Measurements from ENCODE around the gene TXNRD1.

The TXNRD1 gene

GRCh38 chr12:104279164-104279563 is 63.6 kb downstream of the TXNRD1 start:
- Histone ChIP-seq H3K36me3 (ENCODE audit: control insufficient read depth, insufficient read depth, low read length) (no peaks in the 10 kb centered on the region), H3K27ac (ENCODE audit: insufficient read depth, low read depth, low read length, poor library complexity, severe bottlenecking) (no peak overlapping the region), H3K4me1 (ENCODE audit: control insufficient read depth, insufficient read depth, low read length) (no peaks in the 10 kb centered on the region), H3K4me3 (ENCODE audit: insufficient read depth, low read depth, low read length) (no peak overlapping the region), H3K27me3 (ENCODE audit: control insufficient read depth, insufficient read depth, low read length, poor library complexity, severe bottlenecking) (no peaks in the 10 kb centered on the region), H3K9me3 (ENCODE audit: control insufficient read depth, low read length) (no peaks in the 10 kb centered on the region)

GRCh38 chr12:104280111-104280510 is 64.5 kb downstream of the TXNRD1 start:
- Histone ChIP-seq H3K27ac (ENCODE audit: insufficient read depth, low read depth, low read length, poor library complexity, severe bottlenecking) (no peak overlapping the region), H3K4me3 (ENCODE audit: insufficient read depth, low read depth, low read length) (no peak overlapping the region), H3K9me3 (ENCODE audit: control insufficient read depth, low read length) (no peaks in the 10 kb centered on the region), H3K36me3 (ENCODE audit: control insufficient read depth, insufficient read depth, low read length) (no peaks in the 10 kb centered on the region), H3K27me3 (ENCODE audit: control insufficient read depth, insufficient read depth, low read length, poor library complexity, severe bottlenecking) (no peaks in the 10 kb centered on the region), H3K4me1 (ENCODE audit: control insufficient read depth, insufficient read depth, low read length) (no peaks in the 10 kb centered on the region)
- WGBS, 2 experiments, result 91 to 92% methylated on average over 1 of the region's 1 CpG

GRCh38 chr12:104280717-104281458 is 65.3 kb downstream of the TXNRD1 start:
- Histone ChIP-seq H3K9me3 (ENCODE audit: control insufficient read depth, low read length) (no peaks in the 10 kb centered on the region), H3K36me3 (ENCODE audit: control insufficient read depth, insufficient read depth, low read length) (no peaks in the 10 kb centered on the region), H3K27me3 (ENCODE audit: control insufficient read depth, insufficient read depth, low read length, poor library complexity, severe bottlenecking) (no peaks in the 10 kb centered on the region), H3K4me1 (ENCODE audit: control insufficient read depth, insufficient read depth, low read length) (peaks cover under 1% of the 10 kb centered on the region), H3K27ac (ENCODE audit: insufficient read depth, low read depth, low read length, poor library complexity, severe bottlenecking) (no peak overlapping the region), H3K4me3 (ENCODE audit: insufficient read depth, low read depth, low read length) (no peak overlapping the region)
- WGBS, 2 experiments, result 68 to 71% methylated on average over 4 of the region's 4 CpGs

- 87 to 92% methylated on average over 5 of the region's 5 CpGs for whole genome bisulfite sequencing, 2 experiments
- H3K27ac ChIP-seq (ENCODE audit: insufficient read depth, low read depth, low read length, poor library complexity, severe bottlenecking), result no peak overlapping the region
- no peaks in the 10 kb centered on the region for H3K36me3 ChIP-seq (ENCODE audit: control insufficient read depth, insufficient read depth, low read length)
- no peaks in the 10 kb centered on the region for H3K9me3 ChIP-seq (ENCODE audit: control insufficient read depth, low read length)
- no peak overlapping the region for H3K4me3 ChIP-seq (ENCODE audit: insufficient read depth, low read depth, low read length)
- peaks cover 7% of the 10 kb centered on the region for H3K4me1 ChIP-seq (ENCODE audit: control insufficient read depth, insufficient read depth, low read length)
- H3K27me3 ChIP-seq (ENCODE audit: control insufficient read depth, insufficient read depth, low read length, poor library complexity, severe bottlenecking), result no peaks in the 10 kb centered on the region
Measured at GRCh38 chr12:104281636-104282035, 66.1 kb downstream of the TXNRD1 start.

DNA sequence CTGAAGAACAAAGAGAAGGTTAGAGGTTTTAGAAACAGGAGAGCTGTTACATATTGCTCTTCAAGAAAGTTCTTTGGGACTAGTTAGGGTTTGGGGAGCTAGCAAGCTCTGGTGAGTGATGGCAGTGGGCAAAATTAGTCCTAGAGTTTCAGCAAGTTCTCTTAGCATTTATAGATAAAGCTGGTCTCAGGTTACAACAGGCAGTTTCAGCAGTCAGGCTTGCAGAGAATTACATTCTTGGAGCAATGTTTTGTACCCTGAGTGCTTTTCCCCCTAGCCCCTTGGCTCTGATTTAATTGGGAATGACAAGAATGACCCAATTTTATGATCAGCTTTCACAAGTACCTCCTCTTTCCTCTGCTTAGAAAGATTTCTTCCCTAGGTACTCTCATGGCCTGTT is 66.5 kb downstream of the TXNRD1 start:
- Histone ChIP-seq H3K4me3 (ENCODE audit: insufficient read depth, low read depth, low read length) (no peak overlapping the region), H3K4me1 (ENCODE audit: control insufficient read depth, insufficient read depth, low read length) (peaks cover 7% of the 10 kb centered on the region), H3K9me3 (ENCODE audit: control insufficient read depth, low read length) (no peaks in the 10 kb centered on the region), H3K36me3 (ENCODE audit: control insufficient read depth, insufficient read depth, low read length) (no peaks in the 10 kb centered on the region), H3K27me3 (ENCODE audit: control insufficient read depth, insufficient read depth, low read length, poor library complexity, severe bottlenecking) (no peaks in the 10 kb centered on the region), H3K27ac (ENCODE audit: insufficient read depth, low read depth, low read length, poor library complexity, severe bottlenecking) (no peak overlapping the region)

- peaks cover 11% of the 10 kb centered on the region for H3K4me1 ChIP-seq (ENCODE audit: control insufficient read depth, insufficient read depth, low read length)
- no peaks in the 10 kb centered on the region for H3K36me3 ChIP-seq (ENCODE audit: control insufficient read depth, insufficient read depth, low read length)
- H3K4me3 ChIP-seq (ENCODE audit: insufficient read depth, low read depth, low read length), result no peak overlapping the region
- no peaks in the 10 kb centered on the region for H3K27me3 ChIP-seq (ENCODE audit: control insufficient read depth, insufficient read depth, low read length, poor library complexity, severe bottlenecking)
- WGBS, 2 experiments, result 80 to 85% methylated on average over 3 of the region's 3 CpGs
- no peaks in the 10 kb centered on the region for H3K9me3 ChIP-seq (ENCODE audit: control insufficient read depth, low read length)
- peak overlapping the region; percentile 99 for H3K27ac ChIP-seq (ENCODE audit: insufficient read depth, low read depth, low read length, poor library complexity, severe bottlenecking)
Measured at GRCh38 chr12:104285740-104286515, 70.3 kb downstream of the TXNRD1 start.

- Histone ChIP-seq H3K36me3 (ENCODE audit: control insufficient read depth, insufficient read depth, low read length) (no peaks in the 10 kb centered on the region), H3K9me3 (ENCODE audit: control insufficient read depth, low read length) (no peaks in the 10 kb centered on the region), H3K27me3 (ENCODE audit: control insufficient read depth, insufficient read depth, low read length, poor library complexity, severe bottlenecking) (no peaks in the 10 kb centered on the region), H3K27ac (ENCODE audit: insufficient read depth, low read depth, low read length, poor library complexity, severe bottlenecking) (peak overlapping the region; percentile 99), H3K4me3 (ENCODE audit: insufficient read depth, low read depth, low read length) (peak overlapping the region; percentile 78), H3K4me1 (ENCODE audit: control insufficient read depth, insufficient read depth, low read length) (peaks cover 11% of the 10 kb centered on the region)
- 1% methylated on average over 40 of the region's 40 CpGs for WGBS, 2 experiments
Measured at GRCh38 chr12:104286516-104287482, 71.2 kb downstream of the TXNRD1 start.

DNA sequence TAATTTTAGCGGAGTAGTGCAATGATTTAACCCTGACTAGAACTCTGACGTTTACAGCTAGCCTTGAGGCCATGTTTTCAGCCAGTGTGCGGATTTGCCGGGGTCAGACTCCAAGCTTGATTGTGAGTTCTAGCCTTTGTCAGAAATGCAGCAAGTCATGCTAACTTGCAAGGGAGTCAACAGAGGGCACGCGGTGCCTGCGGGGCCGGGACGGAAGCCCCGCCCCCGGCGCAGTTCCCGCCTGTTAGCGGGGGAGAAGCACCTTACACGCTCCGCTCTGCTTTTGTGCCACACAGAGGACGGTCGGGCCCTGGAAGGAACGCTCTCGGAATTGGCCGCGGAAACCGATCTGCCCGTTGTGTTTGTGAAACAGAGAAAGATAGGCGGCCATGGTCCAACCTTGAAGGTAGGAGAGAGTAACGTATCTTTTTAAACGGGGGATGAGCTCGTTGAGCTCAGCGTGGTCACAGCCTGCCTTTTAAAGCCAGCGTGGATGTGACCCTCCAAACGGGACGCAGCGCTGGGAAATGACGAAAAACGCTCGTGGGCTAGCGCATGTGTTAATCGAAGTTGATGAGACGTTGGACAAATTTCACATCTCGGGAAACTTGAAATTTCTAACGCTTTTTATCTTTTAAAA is 73.2 kb downstream of the TXNRD1 start:
- Histone ChIP-seq H3K4me1 (ENCODE audit: control insufficient read depth, insufficient read depth, low read length) (peaks cover 11% of the 10 kb centered on the region), H3K27me3 (ENCODE audit: control insufficient read depth, insufficient read depth, low read length, poor library complexity, severe bottlenecking) (no peaks in the 10 kb centered on the region), H3K36me3 (ENCODE audit: control insufficient read depth, insufficient read depth, low read length) (peaks cover 3% of the 10 kb centered on the region), H3K9me3 (ENCODE audit: control insufficient read depth, low read length) (no peaks in the 10 kb centered on the region), H3K4me3 (ENCODE audit: insufficient read depth, low read depth, low read length) (peak overlapping the region; percentile 78), H3K27ac (ENCODE audit: insufficient read depth, low read depth, low read length, poor library complexity, severe bottlenecking) (peak overlapping the region; percentile 88)
- 0 to 1% methylated on average over 41 of the region's 41 CpGs for WGBS, 2 experiments

GRCh38 chr12:104290320-104290719 is 74.7 kb downstream of the TXNRD1 start:
- Histone ChIP-seq H3K4me1 (ENCODE audit: control insufficient read depth, insufficient read depth, low read length) (peaks cover 11% of the 10 kb centered on the region), H3K36me3 (ENCODE audit: control insufficient read depth, insufficient read depth, low read length) (peaks cover 4% of the 10 kb centered on the region), H3K9me3 (ENCODE audit: control insufficient read depth, low read length) (no peaks in the 10 kb centered on the region), H3K27me3 (ENCODE audit: control insufficient read depth, insufficient read depth, low read length, poor library complexity, severe bottlenecking) (no peaks in the 10 kb centered on the region), H3K27ac (ENCODE audit: insufficient read depth, low read depth, low read length, poor library complexity, severe bottlenecking) (no peak overlapping the region), H3K4me3 (ENCODE audit: insufficient read depth, low read depth, low read length) (no peak overlapping the region)
- 83 to 85% methylated on average over 7 of the region's 8 CpGs for WGBS, 2 experiments
